GM18508 (cell line): ENCODE data around the gene SETD3.

Experiments used
- ATAC-seq: cut with Tn5 transposase; IDR thresholded peaks from one replicate; pipeline ENCODE4 v1.9.1; 2021; ENCODE audit warnings: moderate number of reproducible peaks; ENCODE audit not compliant: insufficient read depth, unreplicated experiment

SETD3 gene

GRCh38 chr14:99517643-99518381 is 37.2 kb upstream of the SETD3 start:
- ATAC-seq, result no peak

GRCh38 chr14:99516871-99517642 is 36.4 kb upstream of the SETD3 start:
- ATAC-seq, result no peak

GRCh38 chr14:99516156-99516870 is 35.7 kb upstream of the SETD3 start:
- ATAC-seq, result no peak

GRCh38 chr14:99515301-99516155 is 34.9 kb upstream of the SETD3 start:
- ATAC-seq, result no peak

- no peak for ATAC-seq
Measured at GRCh38 chr14:99514552-99515300, 34.1 kb upstream of the SETD3 start.

- ATAC-seq, result no peak
Measured at GRCh38 chr14:99513946-99514551, 33.4 kb upstream of the SETD3 start.

- no peak for ATAC-seq
Measured at GRCh38 chr14:99513183-99513694, 32.6 kb upstream of the SETD3 start.

- ATAC-seq, result no peak
Measured at GRCh38 chr14:99512571-99513182, 32.0 kb upstream of the SETD3 start.

- ATAC-seq, result no peak
Measured at GRCh38 chr14:99512110-99512449, 31.4 kb upstream of the SETD3 start.

- ATAC-seq, result no peak
Measured at GRCh38 chr14:99511421-99512109, 30.9 kb upstream of the SETD3 start.

GRCh38 chr14:99510556-99511139 is 30.0 kb upstream of the SETD3 start:
- no peak for ATAC-seq

GRCh38 chr14:99509871-99510555 is 29.4 kb upstream of the SETD3 start:
- no peak for ATAC-seq

- no peak for ATAC-seq
Measured at GRCh38 chr14:99508896-99509629, 28.4 kb upstream of the SETD3 start.

GRCh38 chr14:99507860-99508640 is 27.4 kb upstream of the SETD3 start:
- no peak for ATAC-seq

GRCh38 chr14:99506276-99506675 is 25.6 kb upstream of the SETD3 start:
- no peak for ATAC-seq

GRCh38 chr14:99505089-99505488 is 24.4 kb upstream of the SETD3 start:
- no peak for ATAC-seq
